ENCODE results near the gene EPB41L3.

Gene EPB41L3

DNA sequence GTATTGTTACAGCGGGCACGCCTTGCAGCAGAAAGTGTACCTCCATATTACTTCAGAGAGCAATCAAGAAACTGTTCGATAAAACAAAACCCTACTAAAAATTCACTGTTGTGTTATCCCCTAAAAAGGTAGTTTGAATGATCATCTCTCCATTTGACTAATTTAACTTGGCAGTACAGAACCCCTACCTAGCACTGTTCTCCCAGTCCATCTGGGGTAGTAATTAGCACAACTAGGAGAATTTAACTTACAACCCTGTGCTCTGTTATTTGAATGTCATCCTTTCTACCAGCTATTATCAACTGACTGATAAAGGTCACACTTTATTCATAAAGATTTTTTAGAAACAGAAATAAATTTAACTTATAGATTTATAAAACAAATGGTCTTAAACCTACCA is 121.2 kb downstream of the EPB41L3 start:
- TF ChIP-seq, protein P1, sequence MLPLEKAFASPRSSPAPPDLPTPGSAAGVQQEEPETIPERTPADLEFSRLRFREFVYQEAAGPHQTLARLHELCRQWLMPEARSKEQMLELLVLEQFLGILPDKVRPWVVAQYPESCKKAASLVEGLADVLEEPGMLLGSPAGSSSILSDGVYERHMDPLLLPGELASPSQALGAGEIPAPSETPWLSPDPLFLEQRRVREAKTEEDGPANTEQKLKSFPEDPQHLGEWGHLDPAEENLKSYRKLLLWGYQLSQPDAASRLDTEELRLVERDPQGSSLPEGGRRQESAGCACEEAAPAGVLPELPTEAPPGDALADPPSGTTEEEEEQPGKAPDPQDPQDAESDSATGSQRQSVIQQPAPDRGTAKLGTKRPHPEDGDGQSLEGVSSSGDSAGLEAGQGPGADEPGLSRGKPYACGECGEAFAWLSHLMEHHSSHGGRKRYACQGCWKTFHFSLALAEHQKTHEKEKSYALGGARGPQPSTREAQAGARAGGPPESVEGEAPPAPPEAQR (tag by site-specific recombination; IDR thresholded peaks at IDR 0.05) = no peak
- TF ChIP-seq ZNF76 (tag by site-specific recombination; IDR thresholded peaks at IDR 0.05; ENCODE audit: borderline replicate concordance, low read depth) = no peak
- TF ChIP-seq, protein P2, sequence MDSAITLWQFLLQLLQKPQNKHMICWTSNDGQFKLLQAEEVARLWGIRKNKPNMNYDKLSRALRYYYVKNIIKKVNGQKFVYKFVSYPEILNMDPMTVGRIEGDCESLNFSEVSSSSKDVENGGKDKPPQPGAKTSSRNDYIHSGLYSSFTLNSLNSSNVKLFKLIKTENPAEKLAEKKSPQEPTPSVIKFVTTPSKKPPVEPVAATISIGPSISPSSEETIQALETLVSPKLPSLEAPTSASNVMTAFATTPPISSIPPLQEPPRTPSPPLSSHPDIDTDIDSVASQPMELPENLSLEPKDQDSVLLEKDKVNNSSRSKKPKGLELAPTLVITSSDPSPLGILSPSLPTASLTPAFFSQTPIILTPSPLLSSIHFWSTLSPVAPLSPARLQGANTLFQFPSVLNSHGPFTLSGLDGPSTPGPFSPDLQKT (IDR thresholded peaks at IDR 0.05; ENCODE audit: borderline replicate concordance, low read depth, low read length) = no peak
- TF ChIP-seq ZNF843 (tag by site-specific recombination; IDR thresholded peaks at IDR 0.05) = no peak
- TF ChIP-seq, protein P3, sequence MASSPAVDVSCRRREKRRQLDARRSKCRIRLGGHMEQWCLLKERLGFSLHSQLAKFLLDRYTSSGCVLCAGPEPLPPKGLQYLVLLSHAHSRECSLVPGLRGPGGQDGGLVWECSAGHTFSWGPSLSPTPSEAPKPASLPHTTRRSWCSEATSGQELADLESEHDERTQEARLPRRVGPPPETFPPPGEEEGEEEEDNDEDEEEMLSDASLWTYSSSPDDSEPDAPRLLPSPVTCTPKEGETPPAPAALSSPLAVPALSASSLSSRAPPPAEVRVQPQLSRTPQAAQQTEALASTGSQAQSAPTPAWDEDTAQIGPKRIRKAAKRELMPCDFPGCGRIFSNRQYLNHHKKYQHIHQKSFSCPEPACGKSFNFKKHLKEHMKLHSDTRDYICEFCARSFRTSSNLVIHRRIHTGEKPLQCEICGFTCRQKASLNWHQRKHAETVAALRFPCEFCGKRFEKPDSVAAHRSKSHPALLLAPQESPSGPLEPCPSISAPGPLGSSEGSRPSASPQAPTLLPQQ (tag by site-specific recombination; IDR thresholded peaks at IDR 0.05) = no peak
- TF ChIP-seq ZNF146 (tag by site-specific recombination; IDR thresholded peaks at IDR 0.05) = no peak
- no peak for TF ChIP-seq RBAK (tag by site-specific recombination; IDR thresholded peaks at IDR 0.05)
- TF ChIP-seq, protein P4, sequence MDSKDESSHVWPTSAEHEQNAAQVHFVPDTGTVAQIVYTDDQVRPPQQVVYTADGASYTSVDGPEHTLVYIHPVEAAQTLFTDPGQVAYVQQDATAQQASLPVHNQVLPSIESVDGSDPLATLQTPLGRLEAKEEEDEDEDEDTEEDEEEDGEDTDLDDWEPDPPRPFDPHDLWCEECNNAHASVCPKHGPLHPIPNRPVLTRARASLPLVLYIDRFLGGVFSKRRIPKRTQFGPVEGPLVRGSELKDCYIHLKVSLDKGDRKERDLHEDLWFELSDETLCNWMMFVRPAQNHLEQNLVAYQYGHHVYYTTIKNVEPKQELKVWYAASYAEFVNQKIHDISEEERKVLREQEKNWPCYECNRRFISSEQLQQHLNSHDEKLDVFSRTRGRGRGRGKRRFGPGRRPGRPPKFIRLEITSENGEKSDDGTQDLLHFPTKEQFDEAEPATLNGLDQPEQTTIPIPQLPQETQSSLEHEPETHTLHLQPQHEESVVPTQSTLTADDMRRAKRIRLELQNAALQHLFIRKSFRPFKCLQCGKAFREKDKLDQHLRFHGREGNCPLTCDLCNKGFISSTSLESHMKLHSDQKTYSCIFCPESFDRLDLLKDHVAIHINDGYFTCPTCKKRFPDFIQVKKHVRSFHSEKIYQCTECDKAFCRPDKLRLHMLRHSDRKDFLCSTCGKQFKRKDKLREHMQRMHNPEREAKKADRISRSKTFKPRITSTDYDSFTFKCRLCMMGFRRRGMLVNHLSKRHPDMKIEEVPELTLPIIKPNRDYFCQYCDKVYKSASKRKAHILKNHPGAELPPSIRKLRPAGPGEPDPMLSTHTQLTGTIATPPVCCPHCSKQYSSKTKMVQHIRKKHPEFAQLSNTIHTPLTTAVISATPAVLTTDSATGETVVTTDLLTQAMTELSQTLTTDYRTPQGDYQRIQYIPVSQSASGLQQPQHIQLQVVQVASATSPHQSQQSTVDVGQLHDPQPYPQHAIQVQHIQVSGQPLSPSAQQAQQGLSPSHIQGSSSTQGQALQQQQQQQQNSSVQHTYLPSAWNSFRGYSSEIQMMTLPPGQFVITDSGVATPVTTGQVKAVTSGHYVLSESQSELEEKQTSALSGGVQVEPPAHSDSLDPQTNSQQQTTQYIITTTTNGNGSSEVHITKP (tag by site-specific recombination; IDR thresholded peaks at IDR 0.05) = no peak
- TF ChIP-seq ZNF239 (tag by site-specific recombination; IDR thresholded peaks at IDR 0.05) = no peak
- no peak for TF ChIP-seq ZNF423 (tag by site-specific recombination; IDR thresholded peaks at IDR 0.05)
- no peak for TF ChIP-seq ZBTB20 (tag by site-specific recombination; IDR thresholded peaks at IDR 0.05)
- no peak for TF ChIP-seq ZNF548 (tag by site-specific recombination; IDR thresholded peaks at IDR 0.05)
- no peak for TF ChIP-seq KLF9 (tag by site-specific recombination; IDR thresholded peaks at IDR 0.05; ENCODE audit: low read depth)
- TF ChIP-seq MEIS1 (CRISPR knock-in tag; IDR thresholded peaks at IDR 0.05; ENCODE audit: borderline replicate concordance) = no peak
- no peak for TF ChIP-seq ZBTB7A (tag by site-specific recombination; IDR thresholded peaks at IDR 0.05; ENCODE audit: low read depth)
- no peak for TF ChIP-seq GLIS2 (tag by site-specific recombination; IDR thresholded peaks at IDR 0.05)
- TF ChIP-seq ZNF354C (tag by site-specific recombination; IDR thresholded peaks at IDR 0.05; ENCODE audit: borderline replicate concordance, low read depth) = no peak
- TF ChIP-seq ZXDB (tag by site-specific recombination; IDR thresholded peaks at IDR 0.05) = no peak
- no peak for TF ChIP-seq ZNF335 (tag by site-specific recombination; conservative IDR thresholded peaks at IDR 0.05)
- CTCF ChIA-PET = interaction anchor here (0.5 to 1.2 kb wide), 3 partner anchors 8 to 445 kb away, joined by 3 to 4 read pairs (median 3); no protein-coding TSS in a partner anchor
- H3K4me3 ChIP-seq (ENCODE audit: low read depth, low read length) = no peak overlapping the region
- H3K9me3 ChIP-seq (ENCODE audit: control insufficient read depth, insufficient read depth, low read depth, low read length) = no peaks in the 10 kb centered on the region
- POLR2A ChIA-PET = no interaction called here
- no peaks in the 10 kb centered on the region for H3K4me1 ChIP-seq (ENCODE audit: control insufficient read depth, insufficient read depth, low read length)
- H3K27ac ChIP-seq (ENCODE audit: extremely low read depth, low read depth, low read length) = no peak overlapping the region
- H3K36me3 ChIP-seq (ENCODE audit: control insufficient read depth in 2 of 2, insufficient read depth in 1 of 2, low read length in 2 of 2) = peaks cover 3 to 30% of the 10 kb centered on the region in 2 experiments; a peak in 2 of 3 replicates
